Tibial nerve (tissue), 4 donors: ENCODE results near the gene SDCBP2. TPM values are rescaled to one million over a fixed set of nuclear protein-coding genes. Genes with fewer than 3 reads are reported as not detected.

Source experiments
- DNase-seq, 2 donors: peaks; one replicate each; pipeline ENCODE4 v3.0.0-alpha.2; 2019; ENCODE audit warnings: low spot score in 2 of 2
- H3K27ac ChIP-seq, 4 donors: fragments of 200-600 bp; sonication (generic) in 3 of 4; one replicate each; pipeline ENCODE4 v1.5.1; 2017 to 2019; ENCODE audit warnings: mild to moderate bottlenecking in 1 of 4
- H3K27me3 ChIP-seq, 2 donors: fragments of 200-600 bp; sonication (generic) in 1 of 2; one replicate each; pipeline versions ENCODE4 v1.5.1 to v1.6.0; 2017 to 2019
- H3K36me3 ChIP-seq, 3 donors: fragments of 200-600 bp; sonication (generic); one replicate each; pipeline ENCODE4 v1.5.1; 2018 to 2019
- H3K4me1 ChIP-seq, 4 donors: fragments of 200-600 bp; sonication (generic) in 3 of 4; one replicate each; pipeline ENCODE4 v1.5.1; 2017 to 2019
- H3K4me3 ChIP-seq, 4 donors: fragments of 200-600 bp; sonication (generic) in 3 of 4; one replicate each; pipeline ENCODE4 v1.5.1; 2017 to 2019; ENCODE audit warnings: mild to moderate bottlenecking in 1 of 4, moderate library complexity in 1 of 4
- H3K9me3 ChIP-seq, 4 donors: fragments of 200-600 bp; sonication (generic) in 3 of 4; one replicate each; pipeline ENCODE4 v1.5.1; 2017 to 2019
- EP300 ChIP-seq, 2 donors: sonication (generic); formaldehyde crosslinking; IDR thresholded peaks; one replicate each; pipeline ENCODE4 v1.6.1; 2017; ENCODE audit warnings: antibody characterized with exemption in 2 of 2, mild to moderate bottlenecking in 1 of 2
- POLR2A ChIP-seq, 2 donors: fragments of 450-650 bp; IDR thresholded peaks; one replicate each; pipeline ENCODE4 v1.6.1; 2017; ENCODE audit warnings: antibody characterized with exemption in 2 of 2, mild to moderate bottlenecking in 2 of 2, moderate library complexity in 2 of 2
- WGBS, 2 donors: methylation state at CpG; one replicate each; pipeline ENCODE4 v1.1.5; 2018; 5-methylcytosine and 5-hydroxymethylcytosine counted together
- total RNA-seq, 4 donors: library from RNA; depleted of rRNA; stranded (reverse); fragments of >200 nt; gene quantifications; one replicate each; pipeline ENCODE4 v1.1.0, GENCODE V29; 2016
- TF ChIP-seq, protein P1 (sequence below), 5 experiments: fragments of 200-600 bp in 3 of 5; fragments of 450-650 bp in 2 of 5; sonication (generic) in 3 of 5; IDR thresholded peaks; one replicate each; pipeline ENCODE4 v1.5.1; 2016 to 2019; ENCODE audit warnings: antibody characterized with exemption in 5 of 5, mild to moderate bottlenecking in 3 of 5, moderate library complexity in 2 of 5

SDCBP2 gene
- total RNA-seq, 4 donors from 2014 or later: 1.9 to 4.2 (median 2.9) TPM

DNA sequence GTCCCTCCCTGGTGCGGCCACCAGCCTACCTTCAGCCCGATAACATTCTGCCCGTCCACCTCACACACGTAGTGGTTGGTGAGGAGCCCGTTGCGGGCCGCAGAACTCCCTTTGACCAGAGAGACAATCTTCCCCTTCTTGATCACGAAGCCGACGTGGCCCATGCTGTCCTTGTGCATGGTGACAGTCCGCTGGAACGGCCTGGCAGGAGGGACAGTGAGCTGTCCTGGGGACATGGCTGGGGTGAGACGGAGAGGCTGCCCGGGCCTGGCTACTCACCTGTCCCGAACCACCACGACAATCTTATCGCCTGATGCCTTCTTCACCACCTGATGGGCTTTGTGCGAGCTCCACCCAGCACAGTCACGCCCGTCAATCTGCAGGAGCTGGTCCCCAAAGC is 16.6 kb downstream of the SDCBP2 start:
- H3K9me3 ChIP-seq: no peaks in the 10 kb centered on the region
- H3K27ac ChIP-seq: no peak overlapping the region
- no peaks in the 10 kb centered on the region for H3K27me3 ChIP-seq
- no peak for TF ChIP-seq POLR2A (IDR thresholded peaks at IDR 0.05)
- no peak for TF ChIP-seq EP300 (IDR thresholded peaks at IDR 0.05)
- TF ChIP-seq, protein P1, sequence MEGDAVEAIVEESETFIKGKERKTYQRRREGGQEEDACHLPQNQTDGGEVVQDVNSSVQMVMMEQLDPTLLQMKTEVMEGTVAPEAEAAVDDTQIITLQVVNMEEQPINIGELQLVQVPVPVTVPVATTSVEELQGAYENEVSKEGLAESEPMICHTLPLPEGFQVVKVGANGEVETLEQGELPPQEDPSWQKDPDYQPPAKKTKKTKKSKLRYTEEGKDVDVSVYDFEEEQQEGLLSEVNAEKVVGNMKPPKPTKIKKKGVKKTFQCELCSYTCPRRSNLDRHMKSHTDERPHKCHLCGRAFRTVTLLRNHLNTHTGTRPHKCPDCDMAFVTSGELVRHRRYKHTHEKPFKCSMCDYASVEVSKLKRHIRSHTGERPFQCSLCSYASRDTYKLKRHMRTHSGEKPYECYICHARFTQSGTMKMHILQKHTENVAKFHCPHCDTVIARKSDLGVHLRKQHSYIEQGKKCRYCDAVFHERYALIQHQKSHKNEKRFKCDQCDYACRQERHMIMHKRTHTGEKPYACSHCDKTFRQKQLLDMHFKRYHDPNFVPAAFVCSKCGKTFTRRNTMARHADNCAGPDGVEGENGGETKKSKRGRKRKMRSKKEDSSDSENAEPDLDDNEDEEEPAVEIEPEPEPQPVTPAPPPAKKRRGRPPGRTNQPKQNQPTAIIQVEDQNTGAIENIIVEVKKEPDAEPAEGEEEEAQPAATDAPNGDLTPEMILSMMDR (IDR thresholded peaks at IDR 0.05): no peak
- peaks cover 0 to 12% (median 2%) of the 10 kb centered on the region in 4 donors for H3K4me1 ChIP-seq
- 94 to 96% methylated on average over 20 of the region's 20 CpGs for WGBS, 2 donors
- peaks cover 0 to 5% (median 0%) of the 10 kb centered on the region in 3 donors for H3K36me3 ChIP-seq
- no peak overlapping the region for H3K4me3 ChIP-seq
- DNase-seq: no peak

DNA sequence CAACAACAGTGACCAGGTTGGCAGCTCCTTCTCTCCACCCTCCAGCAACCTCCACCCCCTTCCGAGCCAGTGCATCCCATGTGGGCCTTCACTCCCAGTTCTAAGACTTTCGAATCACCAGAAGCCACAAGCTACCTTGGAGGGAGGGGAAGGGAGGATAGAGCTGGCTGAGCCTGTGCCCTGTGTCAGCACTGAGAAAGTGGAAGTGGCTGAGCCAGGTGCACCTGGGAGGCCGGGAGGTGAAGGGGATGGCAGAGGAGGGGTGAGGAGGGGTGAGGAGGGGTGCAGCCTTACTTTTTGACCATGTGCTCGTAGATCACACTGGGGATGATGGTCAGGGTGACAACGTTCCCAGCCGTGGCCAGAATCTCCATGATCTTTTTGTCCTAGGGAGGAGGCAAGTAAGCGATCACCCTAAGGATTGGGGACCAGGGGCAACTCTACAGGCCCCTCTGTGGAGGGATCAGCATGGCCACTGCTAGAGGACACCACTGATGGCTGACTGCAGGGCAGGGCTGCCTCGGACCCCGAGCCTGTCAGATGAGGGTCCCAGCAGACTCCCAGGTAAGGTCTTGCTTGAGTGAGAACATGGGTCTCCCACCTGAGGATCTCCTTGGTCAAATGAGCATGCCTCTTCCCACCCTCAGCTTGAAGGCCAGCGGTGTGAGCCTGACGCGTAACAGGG is 18.3 kb downstream of the SDCBP2 start:
- Histone ChIP-seq H3K36me3 (peaks cover 0 to 6% (median 0%) of the 10 kb centered on the region in 3 donors), H3K4me3 (no peak overlapping the region), H3K27me3 (no peaks in the 10 kb centered on the region), H3K9me3 (no peaks in the 10 kb centered on the region), H3K4me1 (peaks cover 0 to 12% (median 2%) of the 10 kb centered on the region in 4 donors), H3K27ac (no peak overlapping the region)
- DNase-seq: no peak
- 86 to 90% methylated on average over 12 of the region's 12 CpGs for WGBS, 2 donors
- TF ChIP-seq POLR2A (IDR thresholded peaks at IDR 0.05): no peak
- no peak for TF ChIP-seq EP300 (IDR thresholded peaks at IDR 0.05)
- TF ChIP-seq, protein P1 (IDR thresholded peaks at IDR 0.05): no peak

DNA sequence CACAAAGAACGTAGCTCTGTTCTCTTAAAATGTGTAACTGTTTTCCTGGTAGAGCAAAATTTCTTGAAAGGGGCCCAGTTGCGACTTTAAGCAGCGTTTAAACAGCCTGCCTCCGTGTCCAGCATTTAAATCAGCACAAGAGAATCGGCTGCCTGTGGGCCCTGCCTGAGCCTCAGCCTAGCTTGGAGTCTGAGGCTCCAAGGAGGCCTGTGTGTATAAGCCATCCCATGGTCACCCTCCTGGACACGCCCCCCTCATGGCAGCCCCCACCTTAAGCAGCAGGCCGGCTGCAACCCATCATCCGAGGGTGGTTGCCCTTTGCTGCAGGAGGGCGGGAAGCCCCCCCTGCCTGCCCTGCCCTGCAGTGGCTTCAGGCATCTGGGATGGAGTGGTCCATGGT is 18.9 kb downstream of the SDCBP2 start:
- Histone ChIP-seq H3K4me3 (no peak overlapping the region), H3K9me3 (no peaks in the 10 kb centered on the region), H3K27me3 (no peaks in the 10 kb centered on the region), H3K36me3 (peaks cover 0 to 12% (median 0%) of the 10 kb centered on the region in 3 donors), H3K4me1 (peaks cover 0 to 12% (median 2%) of the 10 kb centered on the region in 4 donors), H3K27ac (no peak overlapping the region)
- no peak for DNase-seq
- TF ChIP-seq EP300 (IDR thresholded peaks at IDR 0.05) (no peak), POLR2A (IDR thresholded peaks at IDR 0.05) (no peak)
- TF ChIP-seq, protein P1 (IDR thresholded peaks at IDR 0.05): no peak
- 44 to 51% methylated on average over 5 to 9 of the region's 9 CpGs for WGBS, 2 donors

DNA sequence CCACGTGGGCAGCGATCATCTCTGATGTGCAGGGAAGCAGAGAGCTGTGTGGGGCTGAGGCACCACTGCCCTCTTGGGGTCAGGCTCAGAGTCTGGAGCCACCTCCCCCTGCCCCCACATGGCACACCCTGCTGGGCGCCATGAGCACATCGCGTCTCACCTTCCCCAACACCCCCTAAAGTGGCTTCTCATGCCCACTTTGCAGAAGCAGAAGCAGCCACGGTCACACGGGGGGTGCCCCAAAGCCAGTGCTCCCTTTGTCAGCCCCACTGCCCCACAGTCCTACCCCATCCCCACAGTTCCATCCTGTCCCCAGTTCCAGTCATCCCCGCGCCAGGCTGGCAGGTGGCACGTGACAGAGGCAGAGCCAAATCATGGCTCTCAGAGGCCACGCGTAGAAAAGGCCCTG is 19.5 kb downstream of the SDCBP2 start:
- Histone ChIP-seq H3K27ac (no peak overlapping the region), H3K9me3 (no peaks in the 10 kb centered on the region), H3K4me3 (no peak overlapping the region), H3K4me1 (peaks cover 0 to 12% (median 2%) of the 10 kb centered on the region in 4 donors), H3K36me3 (peaks cover 0 to 16% (median 0%) of the 10 kb centered on the region in 3 donors), H3K27me3 (no peaks in the 10 kb centered on the region)
- 79 to 80% methylated on average over 12 of the region's 12 CpGs for WGBS, 2 donors
- no peak for DNase-seq
- TF ChIP-seq, protein P1 (IDR thresholded peaks at IDR 0.05): no peak
- TF ChIP-seq EP300 (IDR thresholded peaks at IDR 0.05): no peak
- no peak for TF ChIP-seq POLR2A (IDR thresholded peaks at IDR 0.05)

DNA sequence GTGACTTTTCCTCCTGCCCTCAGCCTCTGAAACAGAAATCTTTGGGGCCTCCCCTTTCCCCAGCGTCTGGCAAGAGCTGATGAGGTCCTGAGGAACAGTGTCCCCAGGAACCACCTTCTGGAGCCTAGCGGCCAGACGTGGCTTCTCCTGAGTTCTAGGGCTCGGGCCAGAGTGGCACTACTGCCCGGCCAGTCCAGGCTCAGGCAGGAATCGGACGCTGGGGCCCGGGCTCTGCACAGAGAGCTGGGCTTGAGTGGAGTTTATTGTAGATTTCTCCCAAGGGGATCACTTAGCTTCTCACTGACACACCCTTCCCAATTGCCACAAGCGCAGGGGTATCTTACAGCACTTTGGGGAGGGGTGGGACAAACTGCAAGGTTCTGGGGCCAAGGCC is 20.2 kb downstream of the SDCBP2 start:
- no peaks in the 10 kb centered on the region for H3K27me3 ChIP-seq
- 82 to 89% methylated on average over 4 to 9 of the region's 9 CpGs for WGBS, 2 donors
- peaks cover 0 to 16% (median 0%) of the 10 kb centered on the region in 3 donors for H3K36me3 ChIP-seq
- TF ChIP-seq, protein P1 (IDR thresholded peaks at IDR 0.05): no peak
- TF ChIP-seq POLR2A (IDR thresholded peaks at IDR 0.05) (no peak), EP300 (IDR thresholded peaks at IDR 0.05) (no peak)
- peaks cover 0 to 7% (median 2%) of the 10 kb centered on the region in 4 donors for H3K4me1 ChIP-seq
- H3K27ac ChIP-seq: no peak overlapping the region
- no peak overlapping the region for H3K4me3 ChIP-seq
- DNase-seq: no peak
- H3K9me3 ChIP-seq: no peaks in the 10 kb centered on the region
